Cardiac ventricle fibroblast (primary cell): ENCODE measurements around the gene MYLK. TPM values are rescaled to one million over a fixed set of nuclear protein-coding genes. Genes with fewer than 3 reads are reported as not detected.

Experiments used
- total RNA-seq: library from RNA; depleted of rRNA; stranded (reverse); fragments of >200 nt; gene quantifications from 2 replicates; pipeline ENCODE4 v1.2.3, GENCODE V29; 2015

MYLK gene
- 2.8 and 5.9 TPM in 2 replicates for total RNA-seq

GRCh38 chr3:123884203-123884831 lies at the start of gene MYLK:
MYLK (minus strand) TSS chr3:123884332; CDS start chr3:123793841, 90,491 bp downstream.

GRCh38 chr3:123584988-123585937 lies 298.9 kb downstream of the MYLK start, which contains the start of gene HACD2:
HACD2 (minus strand) TSS chr3:123585053; CDS start chr3:123585027, 26 bp downstream.

Other genes with a start within 250 kb of the MYLK start
- gene CCDC14, start 76.9 kb upstream of the MYLK start, total RNA-seq, result 6.0 and 9.6 TPM in 2 replicates
- not detected in 2 replicates for gene ROPN1, start 107.8 kb upstream of the MYLK start, total RNA-seq
- gene KALRN, start 149.0 kb upstream of the MYLK start, total RNA-seq, result 4.2 and 5.8 TPM in 2 replicates